ENCODE data around the gene PCNX2. TPM values are rescaled to one million over a fixed set of nuclear protein-coding genes. Genes with fewer than 3 reads are reported as not detected.

Gene PCNX2
- total RNA-seq, 1 experiment from 2014 or later: 15.0 TPM

GRCh38 chr1:233224311-233224710 lies 71.2 kb downstream of the PCNX2 start:
- no peaks in the 10 kb centered on the region for H3K4me1 Mint-ChIP-seq (ENCODE audit: low read depth, unreplicated experiment)
- no peak overlapping the region for H3K4me3 Mint-ChIP-seq (ENCODE audit: unreplicated experiment)
- no peak for DNase-seq
- H3K9me3 Mint-ChIP-seq (ENCODE audit: unreplicated experiment): no peaks in the 10 kb centered on the region
- ChIA-PET POLR2A (no interaction called here), CTCF (no interaction called here)
- no peaks in the 10 kb centered on the region for H3K27me3 ChIP-seq (replicated peaks; ENCODE audit: control insufficient read depth, insufficient read depth, low read length)
- no peaks in the 10 kb centered on the region for H3K9me3 ChIP-seq
- H3K36me3 Mint-ChIP-seq (ENCODE audit: insufficient read depth, unreplicated experiment): peaks cover 10% of the 10 kb centered on the region
- no peak overlapping the region for H3K27ac Mint-ChIP-seq (ENCODE audit: unreplicated experiment)
- H3K4me1 ChIP-seq: no peaks in the 10 kb centered on the region
- TF ChIP-seq CTCF (IDR thresholded peaks at IDR 0.05; ENCODE audit: insufficient read depth in 1 of 2, low read depth in 1 of 2, low read length in 1 of 2, severe bottlenecking in 1 of 2, unreplicated experiment in 1 of 2): no peak
- intact Hi-C loops (cut with micrococcal nuclease; ENCODE audit: unreplicated experiment): no loop called here
- H3K36me3 ChIP-seq (ENCODE audit: control insufficient read depth, insufficient read depth, low read length): no peaks in the 10 kb centered on the region; the same call in 1 of the 2 replicates
- H3K4me3 ChIP-seq (ENCODE audit: low read depth, low read length): no peak overlapping the region
- H3K27me3 Mint-ChIP-seq (ENCODE audit: insufficient read depth, unreplicated experiment): no peaks in the 10 kb centered on the region
- no TSS peak for BruUV-seq (replicated peaks)

- H3K9me3 ChIP-seq: no peaks in the 10 kb centered on the region
- H3K27me3 ChIP-seq (replicated peaks; ENCODE audit: control insufficient read depth, insufficient read depth, low read length): no peaks in the 10 kb centered on the region
- Mint-ChIP-seq H3K27me3 (ENCODE audit: insufficient read depth, unreplicated experiment) (no peaks in the 10 kb centered on the region), H3K9me3 (ENCODE audit: unreplicated experiment) (no peaks in the 10 kb centered on the region), H3K27ac (ENCODE audit: unreplicated experiment) (no peak overlapping the region), H3K4me3 (ENCODE audit: unreplicated experiment) (no peak overlapping the region), H3K4me1 (ENCODE audit: low read depth, unreplicated experiment) (no peaks in the 10 kb centered on the region), H3K36me3 (ENCODE audit: insufficient read depth, unreplicated experiment) (no peaks in the 10 kb centered on the region)
- H3K4me3 ChIP-seq (ENCODE audit: low read depth, low read length): no peak overlapping the region
- intact Hi-C loops (cut with micrococcal nuclease; ENCODE audit: unreplicated experiment): no loop called here
- POLR2A ChIA-PET: no interaction called here
- CTCF ChIA-PET: no interaction called here
- TF ChIP-seq CTCF (IDR thresholded peaks at IDR 0.05; ENCODE audit: insufficient read depth in 1 of 2, low read depth in 1 of 2, low read length in 1 of 2, severe bottlenecking in 1 of 2, unreplicated experiment in 1 of 2): no peak
- BruUV-seq (replicated peaks): no TSS peak
- no peak for DNase-seq
- no peaks in the 10 kb centered on the region for H3K4me1 ChIP-seq
- no peaks in the 10 kb centered on the region for H3K36me3 ChIP-seq (ENCODE audit: control insufficient read depth, insufficient read depth, low read length)
Measured at GRCh38 chr1:233217832-233218231, 77.7 kb downstream of the PCNX2 start.

GRCh38 chr1:233216009-233216408 lies 79.5 kb downstream of the PCNX2 start:
- TF ChIP-seq CTCF (IDR thresholded peaks at IDR 0.05; ENCODE audit: insufficient read depth in 1 of 2, low read depth in 1 of 2, low read length in 1 of 2, severe bottlenecking in 1 of 2, unreplicated experiment in 1 of 2): no peak
- Mint-ChIP-seq H3K27ac (ENCODE audit: unreplicated experiment) (no peak overlapping the region), H3K4me3 (ENCODE audit: unreplicated experiment) (no peak overlapping the region), H3K9me3 (ENCODE audit: unreplicated experiment) (no peaks in the 10 kb centered on the region), H3K36me3 (ENCODE audit: insufficient read depth, unreplicated experiment) (no peaks in the 10 kb centered on the region), H3K4me1 (ENCODE audit: low read depth, unreplicated experiment) (no peaks in the 10 kb centered on the region), H3K27me3 (ENCODE audit: insufficient read depth, unreplicated experiment) (no peaks in the 10 kb centered on the region)
- no peak overlapping the region for H3K4me3 ChIP-seq (ENCODE audit: low read depth, low read length)
- no peaks in the 10 kb centered on the region for H3K36me3 ChIP-seq (ENCODE audit: control insufficient read depth, insufficient read depth, low read length)
- H3K27me3 ChIP-seq (replicated peaks; ENCODE audit: control insufficient read depth, insufficient read depth, low read length): no peaks in the 10 kb centered on the region
- H3K4me1 ChIP-seq: no peaks in the 10 kb centered on the region
- DNase-seq: no peak
- H3K9me3 ChIP-seq: no peaks in the 10 kb centered on the region
- no TSS peak for BruUV-seq (replicated peaks)
- POLR2A ChIA-PET: no interaction called here
- intact Hi-C loops (cut with micrococcal nuclease; ENCODE audit: unreplicated experiment): no loop called here
- CTCF ChIA-PET: interaction anchor here (0.5 kb wide), 1 partner anchor 533 kb away, joined by 3 read pairs; no protein-coding TSS in a partner anchor
